SK-N-SH (cell line): ENCODE measurements around the gene ECE1. TPM values are rescaled to one million over a fixed set of nuclear protein-coding genes. Genes with fewer than 3 reads are reported as not detected.

Experiments
- CTCF ChIA-PET: fragments of 300-600, 350-600 bp; formaldehyde crosslinking; extraction: SDS; loops from one replicate; lab custom pipeline; 2021; lab: Yijun Ruan, JAX
- POLR2A ChIA-PET: fragments of 350-600 bp; sonication (Branson Sonifier 250); formaldehyde crosslinking; extraction: SDS; loops from one replicate; lab custom pipeline; 2020; ENCODE audit warnings: antibody characterized with exemption, inconsistent platforms; lab: Yijun Ruan, JAX
- DNase-seq: peaks from one replicate; pipeline ENCODE4 v3.0.0; 2012
- H2AFZ ChIP-seq: fragments of 200-600 bp; sonication (generic); 2 replicates; pipeline ENCODE4 v1.8.1; 2016; ENCODE audit warnings: antibody characterized with exemption, mild to moderate bottlenecking, low read depth
- H3F3A ChIP-seq: fragments of 200-600 bp; sonication (generic); replicated peaks from 2 replicates; pipeline ENCODE3; 2016; ENCODE audit warnings: antibody characterized with exemption, mild to moderate bottlenecking; ENCODE audit not compliant: insufficient read depth
- H3K27ac ChIP-seq, 2 experiments: fragments of 200-500 bp in 1 of 2; fragments of 200-600 bp in 1 of 2; sonication (Bioruptor generic) in 1 of 2; sonication (generic), shearing (Covaris generic) in 1 of 2; 2 replicates each; pipeline versions ENCODE4 v1.5.1 to v1.6.1; 2014 to 2016; ENCODE audit warnings: low read depth in 2 of 2, inconsistent platforms in 1 of 2, low read length in 1 of 2, mild to moderate bottlenecking in 1 of 2, mixed read lengths in 1 of 2
- H3K27me3 ChIP-seq: fragments of 200-600 bp; sonication (generic), shearing (Covaris generic); 2 replicates; pipeline ENCODE4 v1.6.1; 2016; ENCODE audit warnings: mixed run types; ENCODE audit not compliant: insufficient read depth
- H3K36me3 ChIP-seq, 2 experiments: fragments of 200-500 bp in 1 of 2; fragments of 200-600 bp in 1 of 2; sonication (Bioruptor generic) in 1 of 2; sonication (generic) in 1 of 2; replicated peaks in 1 of 2; 2 replicates each; pipeline versions ENCODE3 to v1.5.1; 2014 to 2016; ENCODE audit warnings: low read length in 1 of 2, mild to moderate bottlenecking in 1 of 2; ENCODE audit not compliant: insufficient read depth in 2 of 2, control insufficient read depth in 1 of 2
- H3K4me1 ChIP-seq, 2 experiments: fragments of 200-500 bp in 1 of 2; fragments of 200-600 bp in 1 of 2; sonication (Bioruptor generic) in 1 of 2; sonication (generic), shearing (Covaris generic) in 1 of 2; 2 replicates each; pipeline versions ENCODE4 v1.5.1 to v1.6.1; 2014 to 2016; ENCODE audit warnings: low read depth in 1 of 2, low read length in 1 of 2, mixed run types in 1 of 2; ENCODE audit not compliant: insufficient read depth in 2 of 2, control insufficient read depth in 1 of 2
- H3K4me2 ChIP-seq: fragments of 200-600 bp; sonication (generic), shearing (Covaris generic); 2 replicates; pipeline ENCODE4 v1.6.1; 2017; ENCODE audit warnings: mixed run types
- H3K4me3 ChIP-seq, 2 experiments: fragments of 200-500 bp in 1 of 2; fragments of 200-600 bp in 1 of 2; sonication (Bioruptor generic) in 1 of 2; sonication (generic), shearing (Covaris generic) in 1 of 2; 2 replicates each; pipeline versions ENCODE4 v1.5.1 to v1.8.1; 2014 to 2016; ENCODE audit warnings: low read depth in 2 of 2, inconsistent platforms in 1 of 2, low read length in 1 of 2, mild to moderate bottlenecking in 1 of 2, mixed read lengths in 1 of 2, moderate library complexity in 1 of 2
- H3K79me2 ChIP-seq: fragments of 200-600 bp; sonication (generic); 2 replicates; pipeline ENCODE4 v1.8.1; 2017; ENCODE audit warnings: mild to moderate bottlenecking; ENCODE audit not compliant: insufficient read depth
- H3K9ac ChIP-seq: fragments of 200-600 bp; sonication (generic); 2 replicates; pipeline ENCODE4 v1.6.1; 2017; ENCODE audit warnings: mixed run types
- H3K9me2 ChIP-seq: fragments of 200-600 bp; sonication (generic); 2 replicates; pipeline ENCODE4 v1.6.1; 2017; ENCODE audit warnings: mixed run types
- H3K9me3 ChIP-seq: fragments of 200-600 bp; sonication (generic); 2 replicates; pipeline ENCODE4 v1.6.1; 2017; ENCODE audit warnings: mixed run types, mild to moderate bottlenecking, moderate library complexity
- H4K20me1 ChIP-seq: fragments of 200-600 bp; sonication (generic); 2 replicates; pipeline ENCODE4 v1.6.1; 2017; ENCODE audit warnings: mild to moderate bottlenecking, mixed run types; ENCODE audit not compliant: insufficient read depth
- CHD2 ChIP-seq: fragments of 150-350 bp; IDR thresholded peaks from 2 replicates; pipeline ENCODE4 v1.6.1; 2018; ENCODE audit warnings: low read length; ENCODE audit not compliant: partially characterized antibody
- EP300 ChIP-seq, 2 experiments: IDR thresholded peaks; 2 replicates each; pipeline versions ENCODE4 v1.4.0 to v1.6.1; 2012; ENCODE audit warnings: borderline replicate concordance in 1 of 2, low read depth in 1 of 2, low read length in 1 of 2
- EZH2phosphoT487 ChIP-seq: fragments of 200-600 bp; sonication (generic); IDR thresholded peaks from 2 replicates; pipeline ENCODE4 v1.6.1; 2017; ENCODE audit warnings: low read depth, mixed run types, mild to moderate bottlenecking, antibody characterized with exemption, moderate library complexity, borderline replicate concordance
- FOSL2 ChIP-seq: IDR thresholded peaks from 2 replicates; pipeline ENCODE4 v1.4.0; 2012; ENCODE audit warnings: low read depth, mild to moderate bottlenecking, moderate library complexity, borderline replicate concordance
- FOXJ3 ChIP-seq: sonication (generic); formaldehyde crosslinking; IDR thresholded peaks from 2 replicates; pipeline ENCODE4 v1.5.1; 2020; ENCODE audit warnings: mild to moderate bottlenecking, missing genetic modification reagents
- GABPA ChIP-seq: IDR thresholded peaks from 2 replicates; pipeline ENCODE4 v1.4.0; 2012; ENCODE audit warnings: low read depth, mild to moderate bottlenecking
- JUND ChIP-seq: IDR thresholded peaks from 2 replicates; pipeline ENCODE4 v1.4.0; 2012
- MEF2A ChIP-seq: IDR thresholded peaks from 2 replicates; pipeline ENCODE4 v1.4.0; 2012; ENCODE audit warnings: low read depth, borderline replicate concordance
- MXI1 ChIP-seq: IDR thresholded peaks from 2 replicates; pipeline ENCODE4 v1.6.1; 2012; ENCODE audit warnings: mild to moderate bottlenecking, low read depth, low read length, improper control_type of control experiment
- NRF1 ChIP-seq: IDR thresholded peaks from 2 replicates; pipeline ENCODE4 v1.6.1; 2012; ENCODE audit warnings: low read depth, mild to moderate bottlenecking, low read length
- POLR2AphosphoS5 ChIP-seq: IDR thresholded peaks from 2 replicates; pipeline ENCODE4 v1.6.1; 2012; ENCODE audit warnings: low read depth, low read length
- RAD21 ChIP-seq: IDR thresholded peaks from 2 replicates; pipeline ENCODE4 v1.6.1; 2012; ENCODE audit warnings: mild to moderate bottlenecking, low read length
- RFX5 ChIP-seq: IDR thresholded peaks from 2 replicates; pipeline ENCODE4 v1.6.1; 2012; ENCODE audit warnings: mild to moderate bottlenecking, improper control_type of control experiment, low read length
- SMC3 ChIP-seq: IDR thresholded peaks from 2 replicates; pipeline ENCODE4 v1.6.1; 2012; ENCODE audit warnings: low read depth, low read length, improper control_type of control experiment
- TCF12 ChIP-seq: IDR thresholded peaks from 2 replicates; pipeline ENCODE4 v1.4.0; 2012
- WGBS: methylation state at CpG from one replicate; pipeline ENCODE4 v1.1.6; 2017; ENCODE audit warnings: low lambda C conversion rate; 5-methylcytosine and 5-hydroxymethylcytosine counted together
- polyA plus RNA-seq, 3 experiments: library from polyadenylated mRNA; depleted of rRNA; stranded (reverse); fragments of >200 nt; gene quantifications; 2 replicates each; pipeline ENCODE4 v1.2.3, GENCODE V29; 2012
- TF ChIP-seq, protein P1 (sequence below): IDR thresholded peaks from 2 replicates; pipeline ENCODE4 v1.4.0; 2012; ENCODE audit warnings: low read depth, borderline replicate concordance
- TF ChIP-seq, protein P2 (sequence below): IDR thresholded peaks from 2 replicates; pipeline ENCODE4 v1.4.0; 2012; ENCODE audit warnings: low read depth
- TF ChIP-seq, protein P3 (sequence below): IDR thresholded peaks from 2 replicates; pipeline ENCODE4 v1.6.1; 2012; ENCODE audit warnings: mild to moderate bottlenecking, low read depth, low read length, moderate library complexity
- TF ChIP-seq, protein P4 (sequence below): fragments of 200-600 bp; sonication (generic); IDR thresholded peaks from 2 replicates; pipeline ENCODE4 v1.6.1; 2017; ENCODE audit warnings: antibody characterized with exemption, mild to moderate bottlenecking, moderate library complexity

The ECE1 gene
- polyA plus RNA-seq, 1 of the 3 experiments (the other 2 are of a cell fraction) = 96.6 TPM

DNA sequence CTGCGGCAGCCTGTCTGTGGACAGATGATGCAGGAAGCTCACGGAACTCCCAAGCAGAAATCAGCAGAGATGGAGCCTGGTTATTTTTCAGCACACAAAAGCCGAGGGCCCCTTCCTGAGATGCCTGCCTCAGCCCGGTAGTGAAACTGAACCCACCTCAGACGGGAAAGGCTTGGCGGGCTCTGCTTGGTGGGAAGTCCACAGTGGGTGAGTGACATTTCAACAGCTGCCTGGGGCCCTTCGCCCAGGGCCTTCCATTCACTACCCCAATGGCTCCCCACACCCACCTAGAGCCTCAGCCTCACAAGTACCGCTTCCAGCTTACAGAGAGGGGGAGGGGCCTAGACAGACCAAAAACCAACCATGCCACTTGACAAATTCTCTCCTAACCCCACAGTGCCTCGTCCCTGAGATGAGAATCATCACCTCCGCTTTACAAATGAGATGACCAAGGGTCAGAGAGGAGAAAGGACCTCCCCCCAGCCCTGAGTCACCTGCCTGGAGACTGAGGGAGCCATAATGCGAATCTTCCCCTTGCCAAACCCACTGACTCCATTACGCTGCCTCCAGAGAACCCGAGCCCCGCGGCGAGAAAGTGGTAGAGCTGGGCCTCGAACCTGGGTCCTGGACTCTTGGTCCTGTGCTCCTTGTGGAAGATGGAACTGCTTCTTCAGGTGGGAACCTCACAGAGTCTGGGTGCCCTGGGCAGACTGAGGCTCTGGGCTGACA is 3.4 kb upstream of the ECE1 start (continued):
- TF ChIP-seq EZH2phosphoT487 = no peak
- TF ChIP-seq RAD21 = no peak
- no peak for TF ChIP-seq GABPA
- TF ChIP-seq EP300 (IDR thresholded peaks at IDR 0.05; ENCODE audit: borderline replicate concordance in 1 of 2, low read depth in 1 of 2, low read length in 1 of 2) = no peak
- TF ChIP-seq TCF12 = no peak
- TF ChIP-seq, protein P1, sequence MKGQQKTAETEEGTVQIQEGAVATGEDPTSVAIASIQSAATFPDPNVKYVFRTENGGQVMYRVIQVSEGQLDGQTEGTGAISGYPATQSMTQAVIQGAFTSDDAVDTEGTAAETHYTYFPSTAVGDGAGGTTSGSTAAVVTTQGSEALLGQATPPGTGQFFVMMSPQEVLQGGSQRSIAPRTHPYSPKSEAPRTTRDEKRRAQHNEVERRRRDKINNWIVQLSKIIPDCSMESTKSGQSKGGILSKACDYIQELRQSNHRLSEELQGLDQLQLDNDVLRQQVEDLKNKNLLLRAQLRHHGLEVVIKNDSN = no peak
- no peak for TF ChIP-seq POLR2AphosphoS5
- TF ChIP-seq, all 33 proteins: peak for 0

DNA sequence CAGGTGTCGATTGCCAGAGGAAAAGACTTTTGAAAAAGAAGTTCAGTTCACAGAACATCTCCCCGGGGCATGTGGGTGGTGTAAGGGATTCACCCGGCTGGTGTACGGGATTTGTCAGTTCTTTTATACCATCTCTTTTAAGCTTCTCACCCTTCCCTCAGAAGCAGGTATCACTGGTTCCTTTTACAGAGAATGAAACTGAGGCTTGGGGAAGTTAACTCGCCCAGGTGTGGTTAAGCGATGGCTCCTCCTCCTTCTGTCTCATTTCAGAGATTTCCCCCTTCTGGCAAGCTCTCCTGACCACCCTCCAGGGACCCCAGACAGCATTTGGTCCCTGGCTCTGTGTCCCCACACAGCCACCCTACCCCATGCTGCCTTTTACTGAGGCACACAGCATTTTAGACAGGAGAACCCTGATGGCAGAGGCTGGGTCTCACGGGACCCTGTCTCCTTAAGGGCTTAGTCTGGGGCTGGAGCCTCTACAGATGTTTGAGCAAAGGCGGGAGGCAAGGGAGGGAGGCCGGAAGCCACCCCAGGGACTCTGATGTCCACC is 2.8 kb upstream of the ECE1 start:
- Histone ChIP-seq H2AFZ (no peak overlapping the region), H3K4me3 (no peak overlapping the region), H3K36me3 (no peaks in the 10 kb centered on the region), H4K20me1 (no peaks in the 10 kb centered on the region), H3K27ac (no peak overlapping the region), H3K9ac (no peak overlapping the region), H3K9me2 (no peaks in the 10 kb centered on the region), H3K4me1 (peaks cover 4 to 51% of the 10 kb centered on the region in 2 experiments; a peak in 2 of 4 replicates), H3K79me2 (peaks cover 12% of the 10 kb centered on the region), H3F3A (peaks cover 7% of the 10 kb centered on the region), H3K27me3 (no peaks in the 10 kb centered on the region), H3K4me2 (no peak overlapping the region), H3K9me3 (no peaks in the 10 kb centered on the region)
- 92% methylated on average over 9 of the region's 9 CpGs for WGBS
- DNase-seq = no peak
- ChIA-PET POLR2A (no interaction called here), CTCF (interaction anchor here (1.0 to 5.0 kb wide), 5 partner anchors 23 to 76 kb away, joined by 4 to 20 read pairs (median 10); no protein-coding TSS in a partner anchor)
- TF ChIP-seq RFX5 = no peak
- no peak for TF ChIP-seq FOSL2
- TF ChIP-seq, protein P1 = no peak
- no peak for TF ChIP-seq SMC3
- TF ChIP-seq NRF1 = no peak
- TF ChIP-seq JUND = no peak
- TF ChIP-seq CHD2 = no peak
- TF ChIP-seq, protein P2, sequence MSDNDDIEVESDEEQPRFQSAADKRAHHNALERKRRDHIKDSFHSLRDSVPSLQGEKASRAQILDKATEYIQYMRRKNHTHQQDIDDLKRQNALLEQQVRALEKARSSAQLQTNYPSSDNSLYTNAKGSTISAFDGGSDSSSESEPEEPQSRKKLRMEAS = no peak
- no peak for TF ChIP-seq MEF2A
- TF ChIP-seq, protein P3, sequence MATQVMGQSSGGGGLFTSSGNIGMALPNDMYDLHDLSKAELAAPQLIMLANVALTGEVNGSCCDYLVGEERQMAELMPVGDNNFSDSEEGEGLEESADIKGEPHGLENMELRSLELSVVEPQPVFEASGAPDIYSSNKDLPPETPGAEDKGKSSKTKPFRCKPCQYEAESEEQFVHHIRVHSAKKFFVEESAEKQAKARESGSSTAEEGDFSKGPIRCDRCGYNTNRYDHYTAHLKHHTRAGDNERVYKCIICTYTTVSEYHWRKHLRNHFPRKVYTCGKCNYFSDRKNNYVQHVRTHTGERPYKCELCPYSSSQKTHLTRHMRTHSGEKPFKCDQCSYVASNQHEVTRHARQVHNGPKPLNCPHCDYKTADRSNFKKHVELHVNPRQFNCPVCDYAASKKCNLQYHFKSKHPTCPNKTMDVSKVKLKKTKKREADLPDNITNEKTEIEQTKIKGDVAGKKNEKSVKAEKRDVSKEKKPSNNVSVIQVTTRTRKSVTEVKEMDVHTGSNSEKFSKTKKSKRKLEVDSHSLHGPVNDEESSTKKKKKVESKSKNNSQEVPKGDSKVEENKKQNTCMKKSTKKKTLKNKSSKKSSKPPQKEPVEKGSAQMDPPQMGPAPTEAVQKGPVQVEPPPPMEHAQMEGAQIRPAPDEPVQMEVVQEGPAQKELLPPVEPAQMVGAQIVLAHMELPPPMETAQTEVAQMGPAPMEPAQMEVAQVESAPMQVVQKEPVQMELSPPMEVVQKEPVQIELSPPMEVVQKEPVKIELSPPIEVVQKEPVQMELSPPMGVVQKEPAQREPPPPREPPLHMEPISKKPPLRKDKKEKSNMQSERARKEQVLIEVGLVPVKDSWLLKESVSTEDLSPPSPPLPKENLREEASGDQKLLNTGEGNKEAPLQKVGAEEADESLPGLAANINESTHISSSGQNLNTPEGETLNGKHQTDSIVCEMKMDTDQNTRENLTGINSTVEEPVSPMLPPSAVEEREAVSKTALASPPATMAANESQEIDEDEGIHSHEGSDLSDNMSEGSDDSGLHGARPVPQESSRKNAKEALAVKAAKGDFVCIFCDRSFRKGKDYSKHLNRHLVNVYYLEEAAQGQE = no peak
- TF ChIP-seq, protein P4, sequence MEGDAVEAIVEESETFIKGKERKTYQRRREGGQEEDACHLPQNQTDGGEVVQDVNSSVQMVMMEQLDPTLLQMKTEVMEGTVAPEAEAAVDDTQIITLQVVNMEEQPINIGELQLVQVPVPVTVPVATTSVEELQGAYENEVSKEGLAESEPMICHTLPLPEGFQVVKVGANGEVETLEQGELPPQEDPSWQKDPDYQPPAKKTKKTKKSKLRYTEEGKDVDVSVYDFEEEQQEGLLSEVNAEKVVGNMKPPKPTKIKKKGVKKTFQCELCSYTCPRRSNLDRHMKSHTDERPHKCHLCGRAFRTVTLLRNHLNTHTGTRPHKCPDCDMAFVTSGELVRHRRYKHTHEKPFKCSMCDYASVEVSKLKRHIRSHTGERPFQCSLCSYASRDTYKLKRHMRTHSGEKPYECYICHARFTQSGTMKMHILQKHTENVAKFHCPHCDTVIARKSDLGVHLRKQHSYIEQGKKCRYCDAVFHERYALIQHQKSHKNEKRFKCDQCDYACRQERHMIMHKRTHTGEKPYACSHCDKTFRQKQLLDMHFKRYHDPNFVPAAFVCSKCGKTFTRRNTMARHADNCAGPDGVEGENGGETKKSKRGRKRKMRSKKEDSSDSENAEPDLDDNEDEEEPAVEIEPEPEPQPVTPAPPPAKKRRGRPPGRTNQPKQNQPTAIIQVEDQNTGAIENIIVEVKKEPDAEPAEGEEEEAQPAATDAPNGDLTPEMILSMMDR = no peak
- no peak for TF ChIP-seq MXI1
- no peak for TF ChIP-seq FOXJ3 (CRISPR knock-in tag)
